ENCODE results near the gene SPTAN1.

The SPTAN1 gene

DNA sequence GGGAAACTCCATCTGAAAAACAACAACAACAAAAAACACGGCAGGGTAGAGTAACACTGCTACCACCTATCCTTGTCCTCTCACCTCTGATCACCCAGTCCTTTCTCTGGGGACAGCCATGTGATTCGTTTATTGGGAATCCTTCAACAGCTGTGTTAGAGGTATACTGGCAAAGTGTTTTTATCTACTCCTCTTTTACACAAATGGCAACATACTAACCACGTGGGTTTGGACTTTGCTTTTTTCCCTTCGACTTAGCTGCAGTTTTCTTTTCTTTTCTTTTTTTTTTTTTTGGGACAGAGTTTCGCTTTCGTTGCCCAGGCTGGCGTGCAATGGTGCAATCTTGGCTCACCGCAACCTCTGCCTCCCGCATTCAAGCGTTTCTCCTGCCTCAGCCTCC is 125.4 kb downstream of the SPTAN1 start:
- no peak for FAIRE-seq
